Neural progenitor cell (in vitro differentiated cells): Measurements from ENCODE around the gene MYO15A. TPM values are rescaled to one million over a fixed set of nuclear protein-coding genes. Genes with fewer than 3 reads are reported as not detected.

Experiments
- DNase-seq: peaks from one replicate; pipeline ENCODE4 v3.0.0-alpha.2; 2016; ENCODE audit warnings: low spot score
- H2AFZ ChIP-seq: fragments of 200-600 bp; sonication (generic); replicated peaks from 2 replicates; pipeline ENCODE4 v1.6.1; 2016; ENCODE audit warnings: antibody characterized with exemption
- H3F3A ChIP-seq: fragments of 200-600 bp; sonication (generic); 2 replicates; pipeline ENCODE4 v1.6.1; 2016; ENCODE audit warnings: antibody characterized with exemption, low read depth
- H3K27ac ChIP-seq: fragments of 200-600 bp; sonication (generic); 2 replicates; pipeline ENCODE4 v1.5.1; 2016; ENCODE audit warnings: mild to moderate bottlenecking
- H3K27me3 ChIP-seq: fragments of 200-600 bp; sonication (generic); 2 replicates; pipeline ENCODE4 v1.6.1; 2016; ENCODE audit warnings: mild to moderate bottlenecking, moderate library complexity
- H3K36me3 ChIP-seq: fragments of 200-600 bp; sonication (generic); 2 replicates; pipeline ENCODE4 v1.5.1; 2016
- H3K4me1 ChIP-seq: fragments of 200-600 bp; sonication (generic); 2 replicates; pipeline ENCODE4 v1.6.1; 2016; ENCODE audit warnings: mixed run types
- H3K4me2 ChIP-seq: fragments of 200-600 bp; sonication (generic); 2 replicates; pipeline ENCODE4 v1.6.1; 2016
- H3K4me3 ChIP-seq: fragments of 200-600 bp; sonication (generic); 2 replicates; pipeline ENCODE4 v1.5.1; 2016
- H3K79me2 ChIP-seq: fragments of 200-600 bp; sonication (generic); 2 replicates; pipeline ENCODE4 v1.6.1; 2016; ENCODE audit warnings: low read depth
- H3K9ac ChIP-seq: fragments of 200-600 bp; sonication (generic); 2 replicates; pipeline ENCODE4 v1.6.1; 2016
- H3K9me3 ChIP-seq: fragments of 200-600 bp; sonication (generic); 2 replicates; pipeline ENCODE4 v1.5.1; 2016; ENCODE audit warnings: low read depth
- H4K20me1 ChIP-seq: fragments of 200-600 bp; sonication (generic); 2 replicates; pipeline ENCODE4 v1.6.1; 2016; ENCODE audit warnings: low read depth
- H3K27ac Mint-ChIP-seq: 3 replicates; pipeline ENCODE4 v1.8.0; 2021; ENCODE audit warnings: mixed read lengths
- H3K27me3 Mint-ChIP-seq: 2 replicates; pipeline ENCODE4 v1.8.0; 2022; ENCODE audit warnings: low read depth, mild to moderate bottlenecking, inconsistent platforms, moderate library complexity, mixed read lengths; ENCODE audit not compliant: insufficient read depth
- H3K36me3 Mint-ChIP-seq: 3 replicates; pipeline ENCODE4 v1.8.0; 2021; ENCODE audit warnings: mixed read lengths
- H3K4me1 Mint-ChIP-seq: 3 replicates; pipeline ENCODE4 v1.8.0; 2021; ENCODE audit warnings: mixed read lengths
- H3K4me3 Mint-ChIP-seq: 3 replicates; pipeline ENCODE4 v1.8.0; 2021; ENCODE audit warnings: mild to moderate bottlenecking, moderate library complexity, mixed read lengths
- H3K9me3 Mint-ChIP-seq: 3 replicates; pipeline ENCODE4 v1.8.0; 2020; ENCODE audit warnings: mixed read lengths
- EZH2 ChIP-seq: fragments of 200-600 bp; sonication (generic); IDR thresholded peaks from 2 replicates; pipeline ENCODE4 v1.6.1; 2017; ENCODE audit warnings: antibody characterized with exemption, mild to moderate bottlenecking, moderate library complexity
- EZH2phosphoT487 ChIP-seq: fragments of 200-600 bp; sonication (generic); IDR thresholded peaks from 2 replicates; pipeline ENCODE4 v1.6.1; 2017; ENCODE audit warnings: antibody characterized with exemption
- total RNA-seq: library from RNA; depleted of rRNA; stranded (reverse); fragments of >200 nt; gene quantifications from 2 replicates; pipeline ENCODE4 v1.2.3, GENCODE V29; 2015; ENCODE audit warnings: low replicate concordance
- TF ChIP-seq, protein P1 (sequence below): fragments of 200-600 bp; sonication (generic); IDR thresholded peaks from 2 replicates; pipeline ENCODE4 v1.5.1; 2017; ENCODE audit warnings: antibody characterized with exemption, mild to moderate bottlenecking

MYO15A gene
- total RNA-seq, 1 donor from 2014 or later, result 1.2 TPM

DNA sequence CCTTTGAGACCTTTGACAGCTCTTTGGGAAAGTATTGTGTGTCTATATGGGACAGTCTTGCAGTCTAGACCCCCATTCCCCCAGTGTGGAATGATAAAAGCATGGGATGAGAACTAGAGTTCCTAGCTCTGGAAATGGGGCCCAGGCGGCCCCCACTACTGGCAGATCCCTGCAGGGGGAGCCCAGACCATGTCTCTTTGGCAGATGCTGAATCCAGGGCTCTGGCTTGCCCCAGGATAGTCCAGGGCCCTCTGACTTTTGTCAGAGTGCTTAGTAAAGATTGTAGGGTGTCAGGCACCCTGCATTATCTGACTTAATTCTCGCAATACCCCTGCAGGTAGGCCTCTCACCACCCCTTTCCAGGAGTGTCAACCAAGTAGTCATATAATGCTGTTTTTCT lies 83.4 kb downstream of the MYO15A start:
- H3K9me3 Mint-ChIP-seq, result no peaks in the 10 kb centered on the region
- H3K27ac Mint-ChIP-seq, result no peak overlapping the region
- no peak overlapping the region for H3K27ac ChIP-seq
- H3F3A ChIP-seq, result no peaks in the 10 kb centered on the region
- TF ChIP-seq EZH2phosphoT487, result no peak
- TF ChIP-seq, protein P1, sequence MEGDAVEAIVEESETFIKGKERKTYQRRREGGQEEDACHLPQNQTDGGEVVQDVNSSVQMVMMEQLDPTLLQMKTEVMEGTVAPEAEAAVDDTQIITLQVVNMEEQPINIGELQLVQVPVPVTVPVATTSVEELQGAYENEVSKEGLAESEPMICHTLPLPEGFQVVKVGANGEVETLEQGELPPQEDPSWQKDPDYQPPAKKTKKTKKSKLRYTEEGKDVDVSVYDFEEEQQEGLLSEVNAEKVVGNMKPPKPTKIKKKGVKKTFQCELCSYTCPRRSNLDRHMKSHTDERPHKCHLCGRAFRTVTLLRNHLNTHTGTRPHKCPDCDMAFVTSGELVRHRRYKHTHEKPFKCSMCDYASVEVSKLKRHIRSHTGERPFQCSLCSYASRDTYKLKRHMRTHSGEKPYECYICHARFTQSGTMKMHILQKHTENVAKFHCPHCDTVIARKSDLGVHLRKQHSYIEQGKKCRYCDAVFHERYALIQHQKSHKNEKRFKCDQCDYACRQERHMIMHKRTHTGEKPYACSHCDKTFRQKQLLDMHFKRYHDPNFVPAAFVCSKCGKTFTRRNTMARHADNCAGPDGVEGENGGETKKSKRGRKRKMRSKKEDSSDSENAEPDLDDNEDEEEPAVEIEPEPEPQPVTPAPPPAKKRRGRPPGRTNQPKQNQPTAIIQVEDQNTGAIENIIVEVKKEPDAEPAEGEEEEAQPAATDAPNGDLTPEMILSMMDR, result peak; percentile 39
- no peak for DNase-seq
- peaks cover 9% of the 10 kb centered on the region for H3K36me3 ChIP-seq
- H3K9me3 ChIP-seq, result no peaks in the 10 kb centered on the region
- no peaks in the 10 kb centered on the region for H3K27me3 ChIP-seq
- H3K4me1 Mint-ChIP-seq, result peaks cover 33% of the 10 kb centered on the region
- no peak overlapping the region for H2AFZ ChIP-seq
- H3K9ac ChIP-seq, result no peak overlapping the region
- H3K4me3 Mint-ChIP-seq, result no peak overlapping the region
- H3K36me3 Mint-ChIP-seq, result peaks cover 49% of the 10 kb centered on the region
- no peak overlapping the region for H3K4me3 ChIP-seq
- H3K4me2 ChIP-seq, result no peak overlapping the region
- peaks cover 92% of the 10 kb centered on the region for H3K79me2 ChIP-seq
- H3K4me1 ChIP-seq, result peaks cover 7% of the 10 kb centered on the region
- peaks cover 91% of the 10 kb centered on the region for H4K20me1 ChIP-seq
- no peaks in the 10 kb centered on the region for H3K27me3 Mint-ChIP-seq

DNA sequence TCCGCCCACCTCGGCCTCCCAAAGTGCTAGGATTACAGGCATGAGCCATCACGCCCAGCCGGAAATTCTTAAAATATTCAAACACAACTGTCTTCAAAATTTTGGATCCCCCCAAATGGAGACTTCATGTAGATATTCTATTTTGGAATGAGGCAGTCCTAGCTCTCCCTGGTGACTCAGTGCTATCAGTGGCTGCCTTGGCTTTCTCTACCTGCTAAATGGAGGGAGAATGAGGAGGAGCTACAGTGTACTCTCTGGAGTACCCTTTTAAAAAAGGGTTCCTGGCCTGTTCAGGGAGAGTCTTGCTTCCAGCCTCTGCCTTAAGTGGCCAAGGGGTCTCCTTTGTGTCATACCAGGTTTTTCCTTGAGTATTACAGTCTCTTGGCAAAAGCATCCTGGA lies 85.8 kb downstream of the MYO15A start:
- H2AFZ ChIP-seq, result no peak overlapping the region
- no peaks in the 10 kb centered on the region for H3K9me3 ChIP-seq
- no peak overlapping the region for H3K4me3 Mint-ChIP-seq
- H3K27ac Mint-ChIP-seq, result no peak overlapping the region
- peaks cover 49% of the 10 kb centered on the region for H3K36me3 Mint-ChIP-seq
- no peak for DNase-seq
- H3K27me3 Mint-ChIP-seq, result no peaks in the 10 kb centered on the region
- no peaks in the 10 kb centered on the region for H3K4me1 ChIP-seq
- peaks cover 15% of the 10 kb centered on the region for H3K4me1 Mint-ChIP-seq
- no peaks in the 10 kb centered on the region for H3K27me3 ChIP-seq
- peaks cover 91% of the 10 kb centered on the region for H4K20me1 ChIP-seq
- H3K79me2 ChIP-seq, result peaks cover 91% of the 10 kb centered on the region
- H3K36me3 ChIP-seq, result peaks cover 18% of the 10 kb centered on the region
- no peaks in the 10 kb centered on the region for H3F3A ChIP-seq
- TF ChIP-seq EZH2, result no peak
- TF ChIP-seq, protein P1, result no peak
- no peak for TF ChIP-seq EZH2phosphoT487
- H3K9me3 Mint-ChIP-seq, result no peaks in the 10 kb centered on the region
- H3K27ac ChIP-seq, result no peak overlapping the region
- no peak overlapping the region for H3K4me3 ChIP-seq
- H3K4me2 ChIP-seq, result no peak overlapping the region
- H3K9ac ChIP-seq, result no peak overlapping the region

DNA sequence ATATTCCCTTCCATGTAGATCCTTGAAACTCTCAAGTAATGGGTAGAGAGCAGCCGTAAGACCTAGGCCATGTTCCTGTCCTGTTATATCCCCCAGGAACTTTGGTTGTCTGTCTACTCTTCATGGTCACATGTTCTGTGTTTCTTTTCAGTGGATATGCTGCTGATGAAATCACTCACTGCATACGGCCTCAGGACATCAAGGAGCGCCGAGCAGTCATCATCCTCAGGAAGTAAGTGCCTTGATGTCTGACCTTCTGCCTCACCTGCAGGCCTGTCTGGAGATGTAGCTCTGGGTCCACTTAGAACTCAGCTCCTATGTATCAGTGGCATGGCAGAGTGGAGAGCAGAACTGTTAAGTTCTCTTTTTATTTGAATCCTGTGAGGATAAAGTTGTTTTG lies 86.2 kb downstream of the MYO15A start:
- Mint-ChIP-seq H3K27ac (no peak overlapping the region), H3K27me3 (no peaks in the 10 kb centered on the region), H3K4me1 (peaks cover 12% of the 10 kb centered on the region), H3K36me3 (peaks cover 45% of the 10 kb centered on the region), H3K4me3 (no peak overlapping the region), H3K9me3 (no peaks in the 10 kb centered on the region)
- no peak for DNase-seq
- peaks cover 91% of the 10 kb centered on the region for H3K79me2 ChIP-seq
- H4K20me1 ChIP-seq, result peaks cover 91% of the 10 kb centered on the region
- peaks cover 18% of the 10 kb centered on the region for H3K36me3 ChIP-seq
- H3K9me3 ChIP-seq, result no peaks in the 10 kb centered on the region
- no peaks in the 10 kb centered on the region for H3K27me3 ChIP-seq
- no peaks in the 10 kb centered on the region for H3F3A ChIP-seq
- no peak overlapping the region for H2AFZ ChIP-seq
- no peak overlapping the region for H3K4me2 ChIP-seq
- no peaks in the 10 kb centered on the region for H3K4me1 ChIP-seq
- no peak overlapping the region for H3K4me3 ChIP-seq
- TF ChIP-seq EZH2 (no peak), EZH2phosphoT487 (no peak)
- TF ChIP-seq, protein P1, result no peak
- no peak overlapping the region for H3K27ac ChIP-seq
- no peak overlapping the region for H3K9ac ChIP-seq
